ENCODE data around the gene TBXAS1.

The TBXAS1 gene

GRCh38 chr7:139857791-139858190 is 28.7 kb downstream of the TBXAS1 start:
- no peak for DNase-seq

GRCh38 chr7:139860090-139860775 is 31.2 kb downstream of the TBXAS1 start:
- no peak for DNase-seq

- DNase-seq, result no peak
Measured at GRCh38 chr7:139861803-139862202, 32.7 kb downstream of the TBXAS1 start.

- DNase-seq, result no peak
Measured at GRCh38 chr7:139866047-139866837, 37.2 kb downstream of the TBXAS1 start.

DNA sequence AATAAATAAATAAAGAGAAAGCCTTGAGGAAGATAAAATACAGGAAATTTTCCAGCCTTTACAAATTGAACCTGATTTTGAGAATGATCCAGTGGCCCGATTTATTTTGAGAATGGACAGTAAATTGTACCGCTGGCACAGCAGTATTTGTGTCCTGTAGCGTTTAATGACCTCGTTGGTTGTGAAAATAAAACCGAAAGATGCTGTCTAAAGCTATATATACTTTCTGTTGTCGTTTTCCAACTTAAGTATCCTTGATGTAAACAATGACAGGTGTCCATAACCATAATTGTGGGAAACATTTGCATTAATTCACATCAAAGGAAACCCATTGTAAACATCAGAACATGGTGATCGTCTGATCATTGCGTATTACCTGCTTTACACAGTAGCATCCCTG is 38.8 kb downstream of the TBXAS1 start:
- no peak for DNase-seq

DNA sequence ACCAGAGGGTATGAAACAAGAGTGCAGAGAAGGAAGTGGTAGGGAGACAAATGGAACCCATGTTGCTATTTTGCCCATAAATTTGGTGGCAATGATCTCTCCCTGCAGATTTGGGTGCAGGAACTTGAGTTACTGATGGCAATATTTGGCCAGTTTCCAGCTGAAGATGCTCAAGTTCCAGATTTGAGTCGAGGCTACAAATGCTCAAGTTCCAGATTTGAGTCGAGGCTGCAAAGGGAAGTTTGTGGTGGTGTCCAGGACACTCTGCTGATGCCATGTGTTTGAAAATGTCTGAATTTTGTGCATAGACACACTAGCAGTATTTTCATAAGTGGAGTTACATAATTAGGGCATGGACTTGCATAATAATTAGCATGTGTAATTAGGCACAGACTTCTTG is 40.8 kb downstream of the TBXAS1 start:
- DNase-seq, result no peak

DNA sequence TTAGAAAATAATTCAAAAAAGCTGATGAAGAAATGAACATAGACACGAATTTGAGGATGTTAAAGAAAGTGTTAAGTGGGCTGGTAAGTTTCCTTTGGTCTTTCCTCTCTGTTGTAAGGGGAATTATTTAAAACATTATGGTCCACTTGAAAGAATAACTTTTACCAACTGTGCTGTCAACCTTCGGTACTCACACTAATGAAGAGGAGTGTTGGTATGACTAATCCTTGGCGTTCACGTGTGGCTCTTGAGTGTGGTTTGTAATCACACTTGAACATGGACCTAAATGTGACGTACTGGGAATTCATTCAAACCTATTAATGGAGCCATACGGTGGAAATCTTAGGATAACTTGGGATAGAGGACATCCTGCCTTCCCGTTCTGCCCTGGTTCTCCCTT is 41.3 kb downstream of the TBXAS1 start:
- DNase-seq, result no peak

DNA sequence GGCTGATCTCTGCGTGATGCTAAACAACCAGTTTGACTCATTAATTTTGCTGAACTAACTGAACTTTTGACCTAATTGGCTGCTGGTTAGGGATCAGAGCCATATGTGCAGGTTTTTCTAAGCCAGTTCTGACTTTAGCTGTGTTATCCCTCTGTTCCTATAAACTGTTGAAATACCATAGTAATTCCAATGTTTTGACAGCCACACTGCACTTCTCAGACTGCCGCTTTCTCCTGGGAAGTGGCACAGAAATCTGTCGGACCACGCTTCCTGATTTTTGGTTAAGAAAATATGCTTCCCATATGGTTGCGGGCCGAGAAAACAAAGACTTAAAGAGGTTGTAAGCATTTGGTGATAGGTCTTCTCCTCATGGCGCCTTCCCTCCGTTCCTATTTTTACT is 42.3 kb downstream of the TBXAS1 start:
- no peak for DNase-seq

DNA sequence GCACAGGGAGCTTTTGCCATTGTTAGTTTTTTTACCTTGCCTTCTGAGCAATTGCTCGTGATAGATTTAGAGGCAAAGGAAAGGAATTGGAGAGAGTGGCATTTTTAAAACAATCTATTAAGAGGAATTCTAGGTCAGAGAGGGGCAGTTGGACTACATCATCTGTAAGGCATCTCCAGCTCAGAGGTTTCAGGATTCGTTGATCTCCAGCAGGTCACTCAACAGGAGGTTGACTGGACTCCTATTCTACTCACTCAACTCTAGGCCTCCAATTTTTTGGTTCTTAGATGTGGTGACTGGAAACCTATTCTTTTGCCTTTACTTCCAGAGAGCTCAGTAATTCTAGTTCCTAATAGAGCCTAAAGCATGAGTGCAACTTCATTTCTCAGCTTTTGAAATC is 42.8 kb downstream of the TBXAS1 start:
- DNase-seq, result no peak

DNA sequence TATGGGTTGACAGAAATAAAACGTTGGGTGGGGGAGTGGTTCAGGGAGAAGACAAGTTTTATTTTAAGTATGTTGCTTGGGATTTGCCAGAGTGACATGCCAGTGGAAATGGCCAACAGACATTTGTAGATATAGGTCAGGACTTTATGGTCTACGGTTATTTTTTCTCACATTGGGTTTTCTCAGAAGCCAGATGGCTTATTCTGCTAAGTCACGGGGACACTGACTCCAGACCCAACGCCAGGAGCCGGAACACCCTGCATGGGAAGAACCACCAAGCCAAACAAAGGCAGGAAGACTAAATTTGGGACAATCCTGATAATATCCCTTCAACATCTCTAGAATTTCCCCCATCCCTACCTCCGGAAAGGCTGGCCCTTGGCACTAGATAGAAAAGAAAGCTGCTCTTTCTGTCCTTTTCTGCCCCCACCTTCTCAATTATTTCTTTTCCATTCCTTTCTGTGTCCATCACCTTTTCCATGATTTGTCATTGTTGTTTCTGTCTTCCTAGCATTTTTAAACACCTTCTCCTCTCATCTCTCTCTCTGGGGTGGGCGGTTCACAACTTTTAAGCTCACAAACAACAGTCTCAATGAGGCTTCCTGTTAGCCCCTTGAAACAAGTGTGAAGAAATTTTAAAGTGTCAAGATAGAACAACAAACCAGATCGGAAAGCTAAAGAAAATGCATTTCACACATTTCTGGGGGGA is 44.7 kb downstream of the TBXAS1 start:
- no peak for DNase-seq

GRCh38 chr7:139874302-139874629 is 45.2 kb downstream of the TBXAS1 start:
- no peak for DNase-seq

DNA sequence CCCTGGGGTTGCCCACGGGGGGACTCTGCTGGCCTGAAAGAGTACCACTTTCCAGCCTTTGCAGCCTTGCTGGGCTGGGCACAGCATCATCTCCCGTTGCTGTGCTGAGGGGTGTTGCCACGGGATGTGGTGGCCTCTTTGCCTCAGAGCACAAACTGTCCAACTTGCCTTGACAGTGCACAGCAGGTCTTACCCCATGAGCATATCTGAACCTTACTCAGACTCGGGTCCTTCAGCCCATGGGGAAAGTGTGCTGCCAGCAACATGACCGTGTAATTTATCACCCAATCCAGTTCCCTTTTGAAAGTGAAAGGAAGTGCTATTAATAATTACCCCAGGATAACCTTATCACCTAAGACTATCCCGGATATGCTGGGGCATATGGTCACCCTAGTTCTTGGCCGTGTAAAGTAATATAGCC is 46.8 kb downstream of the TBXAS1 start:
- DNase-seq, result no peak

DNA sequence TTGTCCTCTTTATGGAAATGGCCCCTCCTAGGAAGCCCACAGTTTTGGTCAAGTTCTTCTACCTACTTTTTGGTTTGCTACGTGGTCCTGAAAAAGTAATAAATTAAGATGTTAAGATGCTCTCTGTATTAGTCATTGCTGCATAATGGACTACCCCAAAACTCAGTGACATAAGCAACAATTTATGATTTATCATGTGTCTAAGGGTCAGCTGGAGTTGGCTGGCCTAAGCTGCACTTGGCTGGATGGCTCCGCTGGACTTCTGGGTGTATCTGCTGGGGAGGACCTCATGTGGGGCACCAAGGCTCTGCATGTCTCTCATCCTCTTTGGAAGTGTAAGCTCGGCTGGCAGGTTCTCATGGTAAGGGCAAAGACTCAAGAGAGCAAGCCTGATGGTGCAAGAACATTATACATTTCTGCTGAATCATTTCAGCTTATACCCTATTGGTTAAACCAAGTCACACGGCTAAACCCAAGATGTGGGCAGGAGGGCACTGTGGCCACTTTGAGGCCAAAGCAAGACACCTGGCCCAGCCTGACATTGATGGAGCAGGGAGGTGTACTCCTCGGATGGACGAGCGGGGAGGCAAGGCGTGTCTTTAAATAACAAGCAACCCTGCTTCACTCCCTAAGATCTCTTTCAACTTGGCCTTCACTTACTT is 47.7 kb downstream of the TBXAS1 start:
- DNase-seq, result no peak

DNA sequence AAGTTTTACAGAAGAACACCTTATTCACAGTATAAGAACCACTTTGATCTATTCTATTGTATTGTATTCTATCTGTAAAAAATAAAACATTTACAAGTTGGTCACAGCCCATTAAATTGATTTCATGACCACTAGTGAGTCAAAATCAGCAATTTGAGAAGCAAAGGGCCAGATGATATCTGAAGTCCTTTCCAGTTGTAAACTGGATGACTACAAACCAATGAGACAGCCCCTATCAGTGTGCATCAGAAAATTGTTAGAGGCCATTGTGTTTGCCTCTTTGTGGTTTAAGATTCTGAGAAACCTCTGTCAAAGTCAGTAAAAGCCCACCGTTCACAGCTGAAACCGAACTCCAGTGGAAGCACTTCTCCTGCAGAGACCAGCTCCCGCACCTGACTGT is 54.8 kb downstream of the TBXAS1 start:
- no peak for DNase-seq

- DNase-seq, result no peak
Measured at GRCh38 chr7:139884441-139884840, 55.4 kb downstream of the TBXAS1 start.

DNA sequence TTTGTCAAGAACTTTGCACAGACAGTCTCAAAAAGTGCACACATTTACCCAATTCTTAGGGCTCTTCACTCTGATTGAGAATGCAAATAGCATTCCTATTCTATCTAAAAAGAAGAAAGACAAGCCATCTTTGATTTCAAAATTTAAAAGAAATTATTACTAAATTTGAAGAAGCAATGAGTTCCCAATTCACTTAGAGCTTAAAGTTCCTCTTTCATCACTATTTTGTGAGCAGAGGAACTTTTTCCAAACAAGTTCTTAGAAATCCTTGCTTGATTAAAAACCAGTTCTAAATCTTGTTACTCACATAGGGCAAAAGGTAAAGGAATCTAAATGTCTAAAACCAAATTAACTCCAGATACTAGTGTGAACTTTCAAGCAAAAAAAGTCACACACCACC is 56.4 kb downstream of the TBXAS1 start:
- DNase-seq, result no peak

DNA sequence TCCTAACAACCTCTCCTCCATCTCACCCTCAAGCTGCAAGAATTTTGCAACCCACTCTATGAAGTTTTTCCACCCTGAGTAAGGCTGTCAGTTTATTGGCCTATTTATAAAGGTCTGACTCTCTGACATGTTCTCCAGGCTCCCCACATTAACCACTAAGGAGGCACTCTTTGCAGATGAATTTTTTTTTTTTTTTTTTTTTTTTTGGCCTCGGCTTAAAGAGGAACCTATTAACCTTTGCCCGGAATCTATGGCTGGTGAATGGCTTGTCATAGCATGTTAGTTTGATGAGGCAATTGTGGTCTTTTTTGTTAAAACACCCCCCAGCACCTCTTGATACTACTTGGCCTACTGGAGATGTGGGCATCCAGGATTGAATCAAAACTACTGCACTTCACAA is 57.1 kb downstream of the TBXAS1 start:
- no peak for DNase-seq

- no peak for DNase-seq
Measured at GRCh38 chr7:139886899-139887298, 57.8 kb downstream of the TBXAS1 start.

- DNase-seq, result no peak
Measured at GRCh38 chr7:139887992-139888481, 59.0 kb downstream of the TBXAS1 start.

DNA sequence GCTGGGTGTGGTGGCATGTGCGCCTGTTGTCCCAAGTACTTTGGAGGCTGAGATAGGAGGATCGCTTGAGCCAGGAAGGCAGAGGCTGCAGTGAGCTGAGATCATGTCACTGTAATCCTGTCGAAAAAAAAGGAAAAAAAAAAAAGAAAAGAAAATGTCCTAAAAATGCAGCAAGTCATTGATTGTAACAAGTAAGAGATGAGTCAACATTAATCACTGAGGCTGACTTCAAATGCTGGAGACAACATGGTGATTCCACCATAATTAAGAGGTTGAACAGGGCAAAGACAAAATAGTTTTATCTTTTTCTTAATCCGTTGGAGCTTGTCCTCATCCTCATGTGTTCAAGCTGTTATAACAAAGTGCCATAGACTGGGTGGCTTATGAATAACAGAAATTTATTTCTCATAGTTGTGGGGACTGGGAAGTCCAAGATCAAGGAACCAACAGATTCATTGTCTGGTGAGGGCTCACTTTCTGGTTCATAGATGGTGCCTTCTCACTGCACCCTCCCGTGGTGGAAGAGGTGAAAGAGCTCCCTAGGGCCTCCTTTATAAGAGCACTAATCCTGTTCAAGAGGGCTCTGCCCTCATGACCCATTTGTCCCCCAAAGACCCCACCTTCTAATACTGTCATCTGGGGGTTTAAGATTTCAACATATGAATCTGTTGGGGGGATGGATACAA is 60.3 kb downstream of the TBXAS1 start:
- no peak for DNase-seq

- DNase-seq, result no peak
Measured at GRCh38 chr7:139893461-139893860, 64.4 kb downstream of the TBXAS1 start.

- DNase-seq, result no peak
Measured at GRCh38 chr7:139893999-139894398, 64.9 kb downstream of the TBXAS1 start.

Data from stimulated activated naive CD4-positive, alpha-beta T cell treated with Interleukin-2 at 50 U/mL for 16 hours (primary cell).